GM18951 (cell line): ENCODE measurements around the gene GP9.
"Not testable (repeated sequence)": the region's sequence is repeated elsewhere in the genome, so short reads cannot be mapped to it uniquely, and the experiment has no call there.

Source experiments
- POLR2A ChIP-seq: IDR thresholded peaks from 4 replicates; pipeline ENCODE4 v1.6.1; 2011; ENCODE audit warnings: mild to moderate bottlenecking; ENCODE audit not compliant: insufficient read length, insufficient read depth; ENCODE audit errors: extremely low read depth
- in situ Hi-C: fragments of 300-500 bp; cut with MboI; formaldehyde crosslinking; loops from one replicate; pipeline ENCODE4 v1.12.0; 2022; ENCODE audit warnings: low sequenced_read_pairs, mixed read lengths, inconsistent platforms; ENCODE audit not compliant: unreplicated experiment

The GP9 gene

DNA sequence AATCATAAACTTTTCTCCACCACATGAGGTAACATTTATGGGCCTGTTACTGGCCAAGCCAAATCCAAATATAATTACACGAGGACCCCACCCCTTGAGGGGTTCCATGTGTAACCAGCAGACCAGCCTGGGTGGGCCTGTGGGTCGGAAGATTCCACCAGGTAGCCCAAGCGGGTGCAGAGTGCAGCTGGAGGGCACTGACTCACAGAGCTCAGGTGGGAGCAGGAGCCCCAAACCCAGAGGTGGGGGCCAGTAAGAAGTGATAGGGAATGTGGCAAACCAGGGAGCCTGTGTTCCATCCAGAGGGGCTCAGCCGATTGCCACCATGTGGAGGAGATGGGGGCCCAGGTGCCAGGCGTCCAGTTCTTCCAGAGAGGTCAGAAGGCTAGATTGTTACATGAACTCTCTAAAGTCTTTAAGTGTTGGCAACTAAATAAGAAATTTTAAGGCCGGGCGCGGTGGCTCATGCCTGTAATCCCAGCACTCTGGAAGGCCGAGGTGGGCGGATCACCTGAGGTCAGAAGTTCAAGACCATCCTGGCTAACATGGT lies 2.6 kb downstream of the GP9 start:
- in situ Hi-C loops: no loop called here
- TF ChIP-seq POLR2A: no peak

DNA sequence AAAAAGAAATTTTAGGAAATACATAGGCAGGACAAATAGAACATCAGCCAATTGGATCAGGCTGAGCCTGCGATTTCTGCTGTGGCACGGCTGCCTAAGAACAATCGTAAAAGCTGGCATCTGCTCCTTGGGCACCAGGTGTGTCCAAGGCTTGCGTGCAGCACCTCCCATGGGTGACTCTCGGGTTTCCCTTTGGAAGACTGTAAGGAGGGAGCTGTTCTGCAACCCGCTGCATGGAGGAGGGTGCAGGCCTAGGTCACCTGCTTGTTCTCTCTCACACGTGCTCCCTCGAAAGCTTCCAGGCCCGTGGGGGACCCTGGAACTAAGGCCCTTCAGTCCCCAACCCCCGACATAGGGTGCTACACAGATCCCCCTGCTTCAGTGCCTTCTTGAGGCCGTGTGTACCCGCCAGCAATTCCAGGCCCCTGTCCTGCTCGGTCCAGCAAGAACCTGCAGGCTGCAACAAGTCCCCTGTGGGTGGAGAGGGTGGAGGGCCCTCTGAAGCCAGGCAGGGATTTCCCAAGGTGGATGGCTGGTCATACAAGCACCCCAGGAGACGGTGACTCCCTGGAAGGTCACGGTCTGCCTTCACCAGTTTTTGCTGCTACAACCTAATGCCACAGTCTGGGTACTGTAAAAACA lies 3.4 kb downstream of the GP9 start:
- TF ChIP-seq POLR2A: no peak
- in situ Hi-C loops: no loop called here

DNA sequence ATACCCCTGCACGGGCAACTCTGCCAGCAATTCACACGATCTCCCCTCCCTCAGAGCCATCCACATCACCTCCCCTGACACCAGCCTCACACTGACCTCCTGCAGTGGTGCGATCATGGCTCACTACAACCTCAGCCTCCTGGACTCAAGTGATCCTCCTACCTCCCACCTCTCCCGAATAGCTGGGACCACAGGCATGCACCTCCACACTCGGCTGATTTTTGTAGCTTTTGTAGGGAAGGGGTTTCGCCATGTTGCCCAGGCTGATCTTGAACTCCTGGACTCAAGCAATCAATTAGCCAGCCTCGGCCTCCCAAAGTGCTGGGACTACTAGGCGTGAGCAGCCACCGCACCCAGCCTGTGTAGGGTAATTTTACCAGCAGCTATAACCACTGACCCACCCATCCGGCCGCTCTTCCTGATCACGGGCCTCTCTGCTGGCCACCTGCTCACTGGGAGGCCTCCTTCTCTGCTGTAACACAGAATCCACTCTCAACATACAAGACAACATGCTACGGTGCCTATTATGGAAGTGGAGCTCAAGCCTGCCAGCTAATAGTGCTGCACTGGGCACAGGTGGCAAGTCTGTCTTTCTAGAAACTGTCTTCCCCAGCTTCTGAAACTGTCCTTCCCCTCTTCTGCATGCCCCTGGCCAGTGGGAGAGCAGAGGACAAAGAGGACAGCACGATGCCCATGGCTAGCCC lies 4.6 kb downstream of the GP9 start:
- in situ Hi-C loops: no loop called here
- TF ChIP-seq POLR2A: no peak

DNA sequence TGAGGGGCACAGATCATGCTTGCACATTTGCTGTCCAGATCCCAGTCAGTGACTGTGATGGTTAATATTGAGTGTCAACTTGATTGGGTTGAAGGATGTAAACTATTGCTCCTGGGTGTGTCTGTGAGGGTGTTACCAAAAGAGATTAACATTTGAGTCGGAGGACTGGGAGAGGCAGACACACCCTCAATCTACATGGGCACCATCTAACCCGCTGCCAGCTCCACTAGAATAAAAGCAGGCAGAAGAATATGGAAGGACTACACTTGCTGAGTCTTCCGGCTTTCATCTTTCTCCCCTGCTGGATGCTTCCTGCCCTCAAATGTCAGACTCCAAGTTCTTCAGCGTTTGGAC lies 5.1 kb downstream of the GP9 start:
- TF ChIP-seq POLR2A: no peak
- in situ Hi-C loops: no loop called here

DNA sequence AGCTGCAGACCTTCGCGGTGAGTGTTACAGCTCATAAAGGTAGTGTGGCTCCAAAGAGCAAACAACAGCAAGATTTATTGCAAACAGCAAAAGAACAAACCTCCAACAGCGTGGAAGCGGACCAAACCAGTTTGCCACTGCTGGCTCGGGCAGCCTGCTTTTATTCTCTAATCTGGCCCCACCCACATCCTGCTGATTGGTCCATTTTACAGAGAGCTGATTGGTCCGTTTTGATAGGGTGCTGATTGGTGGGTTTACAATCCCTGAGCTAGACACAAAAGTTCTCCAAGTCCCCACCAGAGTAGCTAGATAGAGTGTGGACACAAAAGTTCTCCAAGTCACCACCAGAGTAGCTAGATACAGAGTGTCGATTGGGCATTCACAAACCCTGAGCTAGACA lies 7.1 kb downstream of the GP9 start:
- in situ Hi-C loops: not testable (repeated sequence)

DNA sequence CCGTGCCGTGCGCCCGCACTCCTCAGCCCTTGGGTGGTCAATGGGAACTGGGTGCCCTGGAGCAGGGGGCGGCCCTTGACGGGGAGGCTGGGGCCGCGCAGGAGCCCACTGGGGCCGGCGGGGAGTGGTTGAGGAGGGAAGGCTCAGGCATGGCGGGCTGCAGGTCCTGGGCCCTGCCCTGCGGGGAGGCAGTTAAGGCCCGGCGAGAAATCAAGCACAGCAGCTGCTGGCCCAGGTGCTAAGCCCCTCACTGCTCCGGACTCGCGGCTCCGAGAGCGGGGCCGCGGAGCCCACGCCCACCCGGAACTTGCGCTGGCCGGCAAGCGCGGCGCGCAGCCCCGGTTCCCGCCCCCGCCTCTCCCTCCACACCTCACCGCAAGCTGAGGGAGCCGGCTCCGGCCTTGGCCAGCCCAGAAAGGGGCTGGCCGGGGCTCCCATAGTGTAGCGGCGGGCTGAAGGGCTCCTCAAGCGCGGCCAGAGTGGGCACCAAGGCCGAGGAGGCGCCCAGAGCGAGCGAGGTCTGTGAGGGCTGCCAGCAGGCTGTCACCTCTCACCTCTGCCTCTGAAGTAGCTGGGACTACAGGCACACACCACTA lies 7.8 kb downstream of the GP9 start:
- TF ChIP-seq POLR2A: no peak
- in situ Hi-C loops: no loop called here

DNA sequence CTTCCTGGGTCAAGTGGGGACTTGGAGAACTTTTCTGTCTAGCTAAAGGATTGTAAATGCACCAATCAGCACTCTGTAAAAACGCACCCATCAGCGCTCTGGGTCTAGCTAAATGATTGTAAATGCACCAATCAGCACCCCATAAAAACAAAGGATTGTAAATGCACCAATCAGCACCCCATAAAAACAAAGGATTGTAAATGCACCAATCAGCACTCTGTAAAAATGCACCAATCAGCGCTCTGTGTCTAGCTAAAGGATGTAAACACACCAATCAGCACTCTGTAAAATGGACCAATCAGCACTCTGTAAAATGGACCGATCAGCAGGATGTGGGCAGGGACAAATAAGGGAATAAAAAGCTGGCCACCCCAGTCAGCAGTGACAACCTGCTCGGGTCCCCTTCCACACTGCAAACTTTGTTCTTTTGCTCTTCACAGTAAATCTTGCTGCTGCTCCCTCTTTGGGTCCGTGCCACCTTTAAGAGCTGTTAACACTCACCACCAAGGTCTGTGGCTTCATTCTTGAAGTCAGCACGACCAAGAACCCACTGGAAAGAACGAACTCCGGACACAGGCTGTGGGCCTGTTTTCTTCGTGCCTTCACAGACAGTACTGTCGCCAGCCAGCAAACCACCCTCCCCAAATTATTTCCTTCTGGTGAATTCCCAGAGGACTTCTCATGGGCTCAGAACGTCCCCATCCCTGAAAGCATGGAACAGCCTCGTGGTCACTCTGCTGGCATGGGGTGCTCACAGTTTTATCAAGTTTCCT lies 8.9 kb downstream of the GP9 start:
- in situ Hi-C loops: not testable (repeated sequence)

DNA sequence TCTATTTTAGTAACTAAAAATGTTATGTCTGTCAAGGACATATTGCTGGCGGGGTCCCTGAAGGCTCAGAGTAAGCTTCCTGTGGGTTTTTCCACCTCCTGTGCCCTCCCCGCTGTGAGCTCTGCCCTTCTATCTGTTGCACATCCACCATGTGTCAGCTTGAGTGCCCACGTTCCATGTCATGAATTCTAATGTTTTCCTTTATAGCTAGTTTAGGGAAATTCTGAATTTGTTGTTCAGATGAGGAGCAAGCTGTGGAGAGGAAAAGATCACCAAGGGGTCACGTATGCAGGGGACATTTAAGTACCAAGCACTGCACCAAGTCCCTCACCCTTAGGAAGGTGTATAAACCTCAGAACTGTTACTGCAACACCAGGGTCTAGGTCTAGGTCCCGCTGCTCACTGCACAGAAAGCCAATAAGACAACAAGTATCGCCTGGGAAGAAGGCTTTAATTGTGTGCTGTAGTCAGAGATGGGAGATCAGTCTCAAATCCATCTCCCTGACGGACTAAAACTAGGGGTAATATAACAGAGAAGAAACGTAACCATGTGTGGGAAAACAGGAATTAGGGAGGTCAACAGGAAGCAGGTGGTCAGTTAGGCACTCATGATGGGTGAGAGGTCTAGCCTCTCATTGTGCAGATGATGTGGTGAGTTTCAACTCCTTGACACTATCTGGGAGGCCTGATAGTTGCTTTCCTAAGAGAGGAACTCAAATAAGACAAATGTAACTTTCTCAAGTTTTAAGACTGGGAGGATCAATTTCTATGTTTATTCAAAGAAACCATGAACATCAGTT lies 9.7 kb downstream of the GP9 start:
- in situ Hi-C loops: no loop called here
- no peak for TF ChIP-seq POLR2A

DNA sequence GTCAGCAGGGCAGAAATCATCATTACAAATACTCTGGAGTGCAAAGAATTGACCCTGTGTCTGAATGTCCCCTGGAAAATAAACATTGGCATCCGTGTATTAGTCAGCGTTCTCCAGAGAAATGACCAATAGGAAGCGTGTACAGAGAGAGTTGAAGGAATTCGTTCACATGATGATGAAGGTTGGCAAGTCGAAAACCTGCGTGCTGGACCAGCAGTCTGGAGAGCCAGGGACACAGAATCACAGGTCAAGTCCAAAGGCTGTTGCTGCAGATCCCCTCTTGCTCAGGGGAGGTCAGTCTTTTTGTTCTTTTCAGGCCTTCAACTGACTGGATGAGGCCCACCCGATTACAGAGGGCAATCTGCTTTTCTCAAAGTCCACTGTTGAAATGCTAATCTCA lies 16.6 kb downstream of the GP9 start:
- in situ Hi-C loops: no loop called here
- TF ChIP-seq POLR2A: no peak

DNA sequence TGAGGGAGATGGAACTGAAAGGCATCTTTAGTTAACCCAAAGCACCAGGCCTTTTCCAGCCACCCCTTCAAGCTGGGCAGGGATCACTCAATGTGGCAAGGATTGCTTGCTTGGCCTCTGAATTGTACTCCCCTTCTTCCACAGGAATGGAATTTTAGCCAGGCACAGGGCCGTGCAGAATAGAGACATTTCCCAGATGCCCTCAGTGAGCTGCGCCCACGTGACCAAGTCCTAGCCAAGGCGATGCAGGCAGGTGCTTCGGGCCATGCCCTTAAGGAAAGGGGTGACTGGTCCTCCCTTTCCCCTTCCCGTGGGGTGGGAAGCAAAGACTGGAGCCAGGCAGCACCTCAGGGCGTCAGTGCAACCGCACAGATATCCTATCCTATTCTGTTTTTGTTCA lies 17.9 kb downstream of the GP9 start:
- in situ Hi-C loops: no loop called here
- no peak for TF ChIP-seq POLR2A

DNA sequence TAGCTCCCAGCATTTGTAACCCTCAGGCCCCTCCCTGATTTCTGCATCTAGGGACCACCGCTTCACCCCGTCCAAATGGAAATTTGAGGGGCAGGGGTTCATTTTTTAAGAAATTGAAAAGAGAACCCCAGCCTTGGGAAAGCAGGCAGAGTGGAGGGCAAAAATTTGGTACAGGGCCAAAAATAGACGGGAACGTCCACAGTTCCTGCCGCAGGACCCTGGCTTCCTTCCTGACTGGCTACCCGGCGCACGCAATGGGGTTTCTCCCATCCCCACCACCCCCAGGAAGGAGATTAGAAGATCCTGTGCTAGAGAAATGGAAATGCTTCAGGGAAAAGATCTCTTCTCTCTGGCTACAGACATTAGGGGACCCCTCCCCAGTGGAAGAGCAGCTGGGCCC lies 20.9 kb downstream of the GP9 start:
- in situ Hi-C loops: no loop called here
- TF ChIP-seq POLR2A: no peak

DNA sequence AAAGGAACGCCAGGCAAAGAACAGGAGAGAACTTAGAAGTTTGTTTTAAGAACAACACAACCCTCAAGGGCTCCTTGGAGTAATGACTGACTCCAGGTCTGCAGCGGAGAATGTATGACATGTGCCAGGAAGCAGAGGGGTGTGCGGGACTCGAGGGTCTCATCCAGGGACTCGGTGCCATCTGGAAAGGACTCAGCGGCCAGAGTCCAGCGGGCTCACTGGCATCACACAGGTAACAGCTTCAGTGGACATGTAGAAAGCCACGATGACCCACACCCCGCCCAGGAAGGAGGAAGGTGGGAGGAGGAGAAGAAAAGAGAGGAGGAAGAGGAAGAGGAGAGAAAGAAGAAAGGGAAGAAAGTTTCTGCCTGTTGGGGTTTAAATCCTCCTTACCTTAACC lies 21.4 kb downstream of the GP9 start:
- in situ Hi-C loops: no loop called here
- TF ChIP-seq POLR2A: no peak

DNA sequence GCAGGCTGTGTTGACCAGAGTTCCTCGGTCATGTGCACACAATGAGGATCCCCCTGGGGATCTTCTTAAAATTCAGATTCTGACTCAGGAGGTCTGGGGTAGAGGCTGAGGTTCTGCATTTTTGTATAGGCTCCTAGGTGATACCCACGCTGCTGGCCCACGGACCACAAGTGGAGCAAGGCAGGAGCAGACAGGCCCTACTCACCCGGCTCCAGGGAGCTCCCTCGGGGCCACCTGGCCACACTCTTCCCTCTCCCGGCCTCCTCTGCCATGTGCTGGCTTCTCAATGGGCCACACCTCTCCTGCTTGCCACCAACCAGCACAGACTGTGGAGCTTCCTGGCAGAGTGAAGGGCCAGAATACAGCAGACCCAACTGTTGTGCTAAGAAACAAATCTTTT lies 23.9 kb downstream of the GP9 start:
- no peak for TF ChIP-seq POLR2A
- in situ Hi-C loops: no loop called here
